IMR-90 (cell line): ENCODE measurements around the gene CST1. TPM values are rescaled to one million over a fixed set of nuclear protein-coding genes. Genes with fewer than 3 reads are reported as not detected.

Experiments
- ATAC-seq: fragments of 200-7000 bp; cut with Tn5 transposase; 2 replicates; pipeline ENCODE4 v1.9.1; 2020; ENCODE audit warnings: low read depth, mild to moderate bottlenecking, moderate library complexity
- BruUV-seq: library from RNA; stranded (reverse); fragments of 400-500 nt; replicated peaks from 2 replicates; lab custom pipeline; 2021; lab: Mats Ljungman, UMichigan
- CTCF ChIA-PET: fragments of 300-600 bp; formaldehyde crosslinking; extraction: SDS; loops from one replicate; lab custom pipeline; 2021; ENCODE audit warnings: antibody characterized with exemption; lab: Yijun Ruan, JAX
- POLR2A ChIA-PET: fragments of 300-600 bp; sonication (Branson Sonifier 250); formaldehyde crosslinking; loops from one replicate; lab custom pipeline; 2022; ENCODE audit warnings: antibody characterized with exemption; ENCODE audit not compliant: unreplicated experiment; lab: Charles Lee
- DNase-seq: peaks from one replicate; pipeline ENCODE4 v3.0.0; 2013
- H2AFZ ChIP-seq: replicated peaks from 2 replicates; pipeline ENCODE3; 2013; ENCODE audit warnings: low read length, mild to moderate bottlenecking; ENCODE audit not compliant: poor library complexity
- H2AK5ac ChIP-seq: 2 replicates; pipeline ENCODE4 v1.6.1; 2013; ENCODE audit warnings: low read depth, low read length, inconsistent platforms
- H2AK9ac ChIP-seq: replicated peaks from 2 replicates; pipeline ENCODE3; 2013; ENCODE audit warnings: mild to moderate bottlenecking, low read depth, low read length, moderate library complexity; ENCODE audit not compliant: poor library complexity
- H2BK120ac ChIP-seq: 2 replicates; pipeline ENCODE4 v1.6.1; 2013; ENCODE audit warnings: low read depth, low read length, inconsistent platforms
- H2BK15ac ChIP-seq: 3 replicates; pipeline ENCODE4 v1.6.1; 2013; ENCODE audit warnings: low read depth, low read length, inconsistent platforms
- H2BK20ac ChIP-seq: 2 replicates; pipeline ENCODE4 v1.6.1; 2013; ENCODE audit warnings: low read depth, mild to moderate bottlenecking, inconsistent platforms, low read length, moderate library complexity
- H2BK5ac ChIP-seq: 2 replicates; pipeline ENCODE4 v1.6.1; 2013; ENCODE audit warnings: mild to moderate bottlenecking, low read depth, low read length, inconsistent platforms; ENCODE audit not compliant: poor library complexity, severe bottlenecking
- H3K14ac ChIP-seq: replicated peaks from 2 replicates; pipeline ENCODE4 v1.6.1; 2013; ENCODE audit warnings: low read depth, low read length, inconsistent platforms
- H3K18ac ChIP-seq: 2 replicates; pipeline ENCODE4 v1.6.1; 2013; ENCODE audit warnings: low read depth, low read length, control low read depth
- H3K23ac ChIP-seq: 2 replicates; pipeline ENCODE4 v1.6.1; 2013; ENCODE audit warnings: low read depth, low read length, inconsistent platforms
- H3K27ac ChIP-seq: 2 replicates; pipeline ENCODE4 v1.5.1; 2013; ENCODE audit warnings: mild to moderate bottlenecking, control low read depth, low read length; ENCODE audit not compliant: insufficient read depth
- H3K27me3 ChIP-seq: 2 replicates; pipeline ENCODE4 v1.6.1; 2013; ENCODE audit warnings: low read length; ENCODE audit not compliant: control insufficient read depth, insufficient read depth
- H3K36me3 ChIP-seq: 2 replicates; pipeline ENCODE4 v1.6.1; 2013; ENCODE audit warnings: low read length, mixed read lengths; ENCODE audit not compliant: control insufficient read depth, insufficient read depth
- H3K4ac ChIP-seq: 2 replicates; pipeline ENCODE4 v1.6.1; 2013; ENCODE audit warnings: low read depth, low read length, inconsistent platforms
- H3K4me1 ChIP-seq: 2 replicates; pipeline ENCODE4 v1.6.1; 2013; ENCODE audit warnings: low read length, mixed read lengths; ENCODE audit not compliant: control insufficient read depth, insufficient read depth
- H3K4me2 ChIP-seq: 2 replicates; pipeline ENCODE4 v1.6.1; 2013; ENCODE audit warnings: low read depth, mild to moderate bottlenecking, control low read depth, low read length, moderate library complexity
- H3K4me3 ChIP-seq: 2 replicates; pipeline ENCODE4 v1.5.1; 2013; ENCODE audit warnings: low read depth, mild to moderate bottlenecking, control low read depth, low read length, moderate library complexity; ENCODE audit not compliant: insufficient read depth
- H3K56ac ChIP-seq: 2 replicates; pipeline ENCODE4 v1.6.1; 2013; ENCODE audit warnings: low read length, inconsistent platforms; ENCODE audit not compliant: insufficient read depth; ENCODE audit errors: extremely low read depth
- H3K79me1 ChIP-seq, 2 experiments: 2 replicates each; pipeline ENCODE4 v1.6.1; 2013; ENCODE audit warnings: low read length in 2 of 2, inconsistent platforms in 1 of 2, low read depth in 1 of 2
- H3K9ac ChIP-seq: 2 replicates; pipeline ENCODE4 v1.6.1; 2013; ENCODE audit warnings: low read depth, low read length, control low read depth
- H3K9me1 ChIP-seq: 2 replicates; pipeline ENCODE4 v1.6.1; 2013; ENCODE audit warnings: low read length, inconsistent platforms; ENCODE audit not compliant: insufficient read depth
- H3K9me3 ChIP-seq: 2 replicates; pipeline ENCODE4 v1.6.1; 2013; ENCODE audit warnings: low read length; ENCODE audit not compliant: control insufficient read depth, insufficient read depth
- H4K20me1 ChIP-seq: 2 replicates; pipeline ENCODE4 v1.6.1; 2013; ENCODE audit warnings: low read length, inconsistent platforms; ENCODE audit not compliant: insufficient read depth
- H4K5ac ChIP-seq: 2 replicates; pipeline ENCODE4 v1.6.1; 2013; ENCODE audit warnings: mild to moderate bottlenecking, low read depth, low read length, control low read depth
- H4K8ac ChIP-seq, 2 experiments: 2 replicates each; pipeline ENCODE4 v1.6.1; 2013; ENCODE audit warnings: low read depth in 2 of 2, low read length in 2 of 2, control low read depth in 1 of 2, inconsistent platforms in 1 of 2
- H4K91ac ChIP-seq: 2 replicates; pipeline ENCODE4 v1.6.1; 2013; ENCODE audit warnings: low read depth, low read length, inconsistent platforms; ENCODE audit not compliant: insufficient read depth
- SMC3 ChIP-seq: fragments of 150-350 bp; IDR thresholded peaks from 2 replicates; pipeline ENCODE4 v1.6.1; 2016; ENCODE audit warnings: low read depth, mild to moderate bottlenecking, antibody characterized with exemption, low read length, moderate library complexity
- WGBS, 2 experiments: methylation state at CpG; one replicate each; pipeline versions ENCODE4 v1.1.5 to v1.1.7; 2013; ENCODE audit warnings: missing lambda C conversion rate in 2 of 2; ENCODE audit not compliant: insufficient read length in 1 of 2; ENCODE audit errors: extremely low coverage in 2 of 2; 5-methylcytosine and 5-hydroxymethylcytosine counted together
- dilution Hi-C: fragments of 300-500 bp; cut with HindIII; formaldehyde crosslinking; loops from one replicate; pipeline ENCODE4 v1.14.3; 2018; ENCODE audit warnings: low sequenced_read_pairs; ENCODE audit not compliant: unreplicated experiment
- in situ Hi-C: fragments of 300-500 bp; cut with MboI; formaldehyde crosslinking; loops from 3 replicates; pipeline ENCODE4 v1.14.3; 2019; ENCODE audit warnings: low sequenced_read_pairs, inconsistent platforms, mixed read lengths
- intact Hi-C: fragments of 100-400 bp; cut with micrococcal nuclease; formaldehyde crosslinking; loops from 2 replicates; pipeline ENCODE4 v1.10.0; 2022
- polyA plus RNA-seq, 3 experiments: library from polyadenylated mRNA; depleted of rRNA; stranded (reverse); fragments of >200 nt; gene quantifications; 2 replicates each; pipeline ENCODE4 v1.2.3, GENCODE V29; 2012; ENCODE audit warnings: low replicate concordance in 1 of 3
- total RNA-seq: library from RNA; depleted of rRNA; stranded (reverse); fragments of >200 nt; gene quantifications from 2 replicates; pipeline ENCODE4 v1.2.3, GENCODE V29; 2012

The CST1 gene
- total and polyA plus RNA-seq, 2 of the 4 experiments (the other 2 are of a cell fraction) = not detected

DNA sequence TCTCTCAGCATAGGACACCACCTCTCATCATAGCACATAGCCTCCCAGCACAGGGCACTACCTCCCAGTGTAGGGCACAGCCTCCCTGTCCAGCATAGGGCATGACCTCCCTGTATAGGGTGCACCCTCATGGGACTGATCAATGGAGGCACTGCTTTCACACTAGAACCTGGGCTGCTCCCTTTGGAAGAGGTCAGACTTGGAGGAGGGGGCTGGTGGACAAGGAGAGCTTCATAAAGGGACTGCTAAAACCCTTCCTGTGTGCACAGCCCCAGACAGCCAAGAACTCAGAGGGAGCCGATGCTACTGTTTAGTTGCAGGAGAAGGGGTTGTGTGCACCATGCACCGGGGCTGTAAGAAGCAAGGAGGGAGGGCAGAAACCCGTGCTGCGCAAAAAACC lies 40.0 kb downstream of the CST1 start:
- H2BK5ac ChIP-seq = no peak overlapping the region
- no peak overlapping the region for H2BK15ac ChIP-seq
- dilution Hi-C loops = no loop called here
- no peak overlapping the region for H3K56ac ChIP-seq
- in situ Hi-C loops = no loop called here
- DNase-seq (no peak), ATAC-seq (no peak)
- H2AFZ ChIP-seq = no peak overlapping the region
- no peaks in the 10 kb centered on the region for H3K79me1 ChIP-seq
- H4K20me1 ChIP-seq = no peaks in the 10 kb centered on the region
- no peaks in the 10 kb centered on the region for H3K9me3 ChIP-seq
- H2AK5ac ChIP-seq = no peak overlapping the region
- H4K5ac ChIP-seq = no peak overlapping the region
- intact Hi-C loops = no loop called here
- ChIA-PET POLR2A (no interaction called here), CTCF (no interaction called here)
- no peak overlapping the region for H2BK120ac ChIP-seq
- WGBS, 2 experiments = 20% methylated on average over 1 of the region's 4 CpGs; no CpG with 5 or more reads in 1 of the 2 experiments
- no peaks in the 10 kb centered on the region for H3K36me3 ChIP-seq
- no peak overlapping the region for H3K14ac ChIP-seq
- no peak overlapping the region for H2AK9ac ChIP-seq
- no peak overlapping the region for H3K4ac ChIP-seq
- no peak overlapping the region for H3K4me2 ChIP-seq
- H4K91ac ChIP-seq = no peak overlapping the region
- H3K9me1 ChIP-seq = no peaks in the 10 kb centered on the region
- H3K4me1 ChIP-seq = no peaks in the 10 kb centered on the region
- H2BK20ac ChIP-seq = no peak overlapping the region
- TF ChIP-seq SMC3 = no peak
- H3K9ac ChIP-seq = no peak overlapping the region
- H3K27me3 ChIP-seq = peaks cover 11% of the 10 kb centered on the region
- H3K27ac ChIP-seq = no peak overlapping the region
- H3K18ac ChIP-seq = no peak overlapping the region
- H4K8ac ChIP-seq = no peak overlapping the region
- no peak overlapping the region for H3K4me3 ChIP-seq
- no TSS peak for BruUV-seq
- no peak overlapping the region for H3K23ac ChIP-seq
